ENCODE measurements around the gene C16orf86.

DNA sequence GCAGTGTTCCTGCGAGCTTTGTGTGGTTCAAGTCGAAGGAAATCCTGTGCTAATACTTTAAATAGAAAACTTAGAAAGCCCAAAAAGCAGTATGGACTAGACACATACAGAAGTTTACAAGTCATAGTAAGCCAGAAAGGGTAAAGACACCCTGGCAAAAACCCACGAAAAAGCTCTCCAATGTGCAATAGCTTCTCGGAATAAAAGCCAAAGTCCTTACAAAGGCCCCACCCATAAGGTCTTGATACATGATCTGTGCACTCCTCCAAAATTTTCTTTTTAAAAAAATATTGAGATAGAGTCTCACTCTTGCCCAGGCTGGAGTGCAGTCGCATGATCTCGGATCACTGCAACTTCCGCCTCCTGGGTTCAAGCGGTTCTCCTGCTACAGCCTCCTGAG, 10.3 kb downstream of the C16orf86 start:
- TF ChIP-seq, protein P1, sequence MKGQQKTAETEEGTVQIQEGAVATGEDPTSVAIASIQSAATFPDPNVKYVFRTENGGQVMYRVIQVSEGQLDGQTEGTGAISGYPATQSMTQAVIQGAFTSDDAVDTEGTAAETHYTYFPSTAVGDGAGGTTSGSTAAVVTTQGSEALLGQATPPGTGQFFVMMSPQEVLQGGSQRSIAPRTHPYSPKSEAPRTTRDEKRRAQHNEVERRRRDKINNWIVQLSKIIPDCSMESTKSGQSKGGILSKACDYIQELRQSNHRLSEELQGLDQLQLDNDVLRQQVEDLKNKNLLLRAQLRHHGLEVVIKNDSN (CRISPR knock-in tag; IDR thresholded peaks at IDR 0.05): no peak
- TF ChIP-seq, protein P2, sequence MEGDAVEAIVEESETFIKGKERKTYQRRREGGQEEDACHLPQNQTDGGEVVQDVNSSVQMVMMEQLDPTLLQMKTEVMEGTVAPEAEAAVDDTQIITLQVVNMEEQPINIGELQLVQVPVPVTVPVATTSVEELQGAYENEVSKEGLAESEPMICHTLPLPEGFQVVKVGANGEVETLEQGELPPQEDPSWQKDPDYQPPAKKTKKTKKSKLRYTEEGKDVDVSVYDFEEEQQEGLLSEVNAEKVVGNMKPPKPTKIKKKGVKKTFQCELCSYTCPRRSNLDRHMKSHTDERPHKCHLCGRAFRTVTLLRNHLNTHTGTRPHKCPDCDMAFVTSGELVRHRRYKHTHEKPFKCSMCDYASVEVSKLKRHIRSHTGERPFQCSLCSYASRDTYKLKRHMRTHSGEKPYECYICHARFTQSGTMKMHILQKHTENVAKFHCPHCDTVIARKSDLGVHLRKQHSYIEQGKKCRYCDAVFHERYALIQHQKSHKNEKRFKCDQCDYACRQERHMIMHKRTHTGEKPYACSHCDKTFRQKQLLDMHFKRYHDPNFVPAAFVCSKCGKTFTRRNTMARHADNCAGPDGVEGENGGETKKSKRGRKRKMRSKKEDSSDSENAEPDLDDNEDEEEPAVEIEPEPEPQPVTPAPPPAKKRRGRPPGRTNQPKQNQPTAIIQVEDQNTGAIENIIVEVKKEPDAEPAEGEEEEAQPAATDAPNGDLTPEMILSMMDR (IDR thresholded peaks at IDR 0.05): no peak
- TF ChIP-seq SMAD3 (CRISPR knock-in tag; IDR thresholded peaks at IDR 0.05; ENCODE audit: borderline replicate concordance) (no peak), NFATC4 (CRISPR knock-in tag; IDR thresholded peaks at IDR 0.05) (no peak), FOXJ3 (CRISPR knock-in tag; IDR thresholded peaks at IDR 0.05; ENCODE audit: borderline replicate concordance) (no peak)
- TF ChIP-seq, protein P3, sequence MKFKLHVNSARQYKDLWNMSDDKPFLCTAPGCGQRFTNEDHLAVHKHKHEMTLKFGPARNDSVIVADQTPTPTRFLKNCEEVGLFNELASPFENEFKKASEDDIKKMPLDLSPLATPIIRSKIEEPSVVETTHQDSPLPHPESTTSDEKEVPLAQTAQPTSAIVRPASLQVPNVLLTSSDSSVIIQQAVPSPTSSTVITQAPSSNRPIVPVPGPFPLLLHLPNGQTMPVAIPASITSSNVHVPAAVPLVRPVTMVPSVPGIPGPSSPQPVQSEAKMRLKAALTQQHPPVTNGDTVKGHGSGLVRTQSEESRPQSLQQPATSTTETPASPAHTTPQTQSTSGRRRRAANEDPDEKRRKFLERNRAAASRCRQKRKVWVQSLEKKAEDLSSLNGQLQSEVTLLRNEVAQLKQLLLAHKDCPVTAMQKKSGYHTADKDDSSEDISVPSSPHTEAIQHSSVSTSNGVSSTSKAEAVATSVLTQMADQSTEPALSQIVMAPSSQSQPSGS (CRISPR knock-in tag; IDR thresholded peaks at IDR 0.05; ENCODE audit: borderline replicate concordance, low read depth): no peak

Measured in WTC11 (cell line).